HepG2 (cell line): Measurements from ENCODE around the gene IL6R. TPM values are rescaled to one million over a fixed set of nuclear protein-coding genes. Genes with fewer than 3 reads are reported as not detected.

ENCODE experiments used
- ATAC-seq: fragments of 200-7000 bp; cut with Tn5 transposase; 3 replicates; pipeline ENCODE4 v1.9.1; 2020; ENCODE audit warnings: mild to moderate bottlenecking, moderate library complexity
- BruUV-seq: library from RNA; stranded (reverse); fragments of 400-500 nt; replicated peaks from 2 replicates; lab custom pipeline; 2021; lab: Mats Ljungman, UMichigan
- CTCF ChIA-PET: fragments of 300-600 bp; formaldehyde crosslinking; extraction: SDS; loops from one replicate; lab custom pipeline; 2021; ENCODE audit warnings: low total read pairs, inconsistent platforms, low intra/inter-chr PET ratio; lab: Yijun Ruan, JAX
- POLR2A ChIA-PET: fragments of 350-600 bp; sonication (Branson Sonifier 250); formaldehyde crosslinking; loops from one replicate; lab custom pipeline; 2020; ENCODE audit warnings: antibody characterized with exemption, inconsistent platforms; lab: Yijun Ruan, JAX
- DNase-seq: peaks from one replicate; pipeline ENCODE4 v3.0.0-alpha.2; 2015; ENCODE audit warnings: low spot score
- FAIRE-seq: peaks from 3 replicates; lab custom pipeline; 2011; peaks lifted over from hg19 to GRCh38; lab: Jason Lieb, UNC
- H2AFZ ChIP-seq: one replicate; pipeline ENCODE4 v1.6.1; 2011; ENCODE audit warnings: low read length, inconsistent platforms
- H3K27ac ChIP-seq: fragments of 300-600 bp; 3 replicates; pipeline ENCODE4 v1.8.0; 2011; ENCODE audit warnings: mixed run types, mild to moderate bottlenecking, mixed read lengths, low read length, inconsistent platforms; ENCODE audit not compliant: insufficient read depth; ENCODE audit errors: extremely low read length
- H3K27me3 ChIP-seq, 2 experiments: fragments of 200-600 bp in 1 of 2; 2 replicates in 1 of 2; 3 replicates in 1 of 2; pipeline versions ENCODE4 v1.6.0 to v1.8.0; 2011; ENCODE audit warnings: low read length in 2 of 2, mild to moderate bottlenecking in 2 of 2, moderate library complexity in 2 of 2, inconsistent platforms in 1 of 2; ENCODE audit not compliant: insufficient read depth in 2 of 2, control insufficient read depth in 1 of 2
- H3K36me3 ChIP-seq, 2 experiments: fragments of 200-600 bp in 1 of 2; replicated peaks in 1 of 2; 2 replicates in 1 of 2; 3 replicates in 1 of 2; pipeline versions ENCODE4 v1.5.1 to v1.8.0; 2011; ENCODE audit warnings: low read length in 2 of 2, inconsistent platforms in 1 of 2; ENCODE audit not compliant: insufficient read depth in 2 of 2, control insufficient read depth in 1 of 2
- H3K4me1 ChIP-seq: 2 replicates; pipeline ENCODE4 v1.5.1; 2012; ENCODE audit warnings: low read length, inconsistent platforms; ENCODE audit not compliant: insufficient read depth
- H3K4me2 ChIP-seq: 2 replicates; pipeline ENCODE4 v1.6.0; 2011; ENCODE audit warnings: low read depth, low read length, inconsistent platforms
- H3K4me3 ChIP-seq, 3 experiments: fragments of 200-600 bp in 1 of 3; sonication (generic), shearing (Covaris generic) in 1 of 3; replicated peaks in 1 of 3; 2 replicates each; pipeline ENCODE4 v1.5.1; 2011 to 2016; ENCODE audit warnings: low read length in 3 of 3, inconsistent platforms in 2 of 3, low read depth in 2 of 3, mild to moderate bottlenecking in 2 of 3, control low read depth in 1 of 3, mixed read lengths in 1 of 3; ENCODE audit not compliant: insufficient read depth in 1 of 3
- H3K79me2 ChIP-seq: one replicate; pipeline ENCODE4 v1.6.1; 2011; ENCODE audit warnings: low read length, inconsistent platforms; ENCODE audit not compliant: insufficient read depth
- H3K9ac ChIP-seq: 2 replicates; pipeline ENCODE4 v1.6.0; 2011; ENCODE audit warnings: mild to moderate bottlenecking, low read depth, low read length, inconsistent platforms; ENCODE audit not compliant: insufficient read depth
- H3K9me3 ChIP-seq: 2 replicates; pipeline ENCODE4 v1.5.1; 2012; ENCODE audit warnings: mild to moderate bottlenecking, low read length
- H4K20me1 ChIP-seq: 2 replicates; pipeline ENCODE4 v1.6.0; 2011; ENCODE audit warnings: inconsistent platforms, mild to moderate bottlenecking, low read length, moderate library complexity; ENCODE audit not compliant: insufficient read depth
- E2F5 ChIP-seq: sonication (generic); formaldehyde crosslinking; conservative IDR thresholded peaks from 2 replicates; pipeline ENCODE4 v1.4.0; 2020; ENCODE audit warnings: missing genetic modification reagents
- GTF3A ChIP-seq: sonication (generic); formaldehyde crosslinking; conservative IDR thresholded peaks from 2 replicates; pipeline ENCODE4 v1.4.0; 2020; ENCODE audit warnings: mild to moderate bottlenecking, missing genetic modification reagents
- KAT7 ChIP-seq: IDR thresholded peaks from 2 replicates; pipeline ENCODE4 v1.6.1; 2018; ENCODE audit warnings: borderline replicate concordance, missing compliant biosample characterization
- MYC ChIP-seq: sonication (generic); formaldehyde crosslinking; IDR thresholded peaks from 2 replicates; pipeline ENCODE4 v1.9.0; 2021; ENCODE audit warnings: missing genetic modification reagents, borderline replicate concordance
- ZNF263 ChIP-seq: sonication (generic); formaldehyde crosslinking; IDR thresholded peaks from 2 replicates; pipeline ENCODE4 v1.4.0; 2020; ENCODE audit warnings: missing genetic modification reagents
- ZNF282 ChIP-seq: fragments of 450-650 bp; IDR thresholded peaks from 2 replicates; pipeline ENCODE4 v1.6.1; 2018; ENCODE audit not compliant: partially characterized antibody
- ZNF503 ChIP-seq: sonication (generic); formaldehyde crosslinking; IDR thresholded peaks from 2 replicates; pipeline ENCODE4 v1.4.0; 2020; ENCODE audit warnings: missing genetic modification reagents
- WGBS: methylation state at CpG from one replicate; pipeline ENCODE4 v1.1.6; 2017; ENCODE audit warnings: low lambda C conversion rate; 5-methylcytosine and 5-hydroxymethylcytosine counted together
- in situ Hi-C: cut with HindIII; loops from 2 replicates; pipeline ENCODE4 v1.10.0; 2017; ENCODE audit warnings: low pct_unique_long_range_greater_than_20kb; ENCODE audit not compliant: extremely low pct_ligation_motif_present
- intact Hi-C: fragments of 100-400 bp; cut with micrococcal nuclease; formaldehyde crosslinking; loops from one replicate; pipeline ENCODE4 v1.10.0; 2022; ENCODE audit not compliant: unreplicated experiment
- polyA plus RNA-seq, 8 experiments: library from polyadenylated mRNA; depleted of rRNA in 3 of 8; stranded (reverse) in 7 of 8; unstranded in 1 of 8; fragments of >200 nt; fragmentation: Illumina TruSeq in 4 of 8; extraction: Trizol in 4 of 8; gene quantifications; 2 replicates each; pipeline versions ENCODE4 v1.2.1 to v1.2.3, GENCODE V29; 2011 to 2016; ENCODE audit warnings: low read depth in 4 of 8, missing spikeins in 1 of 8, mixed read lengths in 1 of 8; ENCODE audit not compliant: insufficient read depth in 1 of 8
- total RNA-seq, 5 experiments: library from RNA; depleted of rRNA; stranded (reverse); fragments of >200 nt; fragmentation: Illumina TruSeq; extraction: Trizol; gene quantifications; 2 replicates each; pipeline ENCODE4 v1.2.3, GENCODE V29; 2016; ENCODE audit warnings: low read depth in 1 of 5
- TF ChIP-seq, protein P1 (sequence below): sonication (generic); formaldehyde crosslinking; IDR thresholded peaks from 2 replicates; pipeline ENCODE4 v1.4.0; 2020; ENCODE audit warnings: mild to moderate bottlenecking, missing genetic modification reagents

Gene IL6R
- total and polyA plus RNA-seq, 2 of the 13 experiments (the other 11 are each of a cell fraction or from before 2014, with no cell fraction given), result 5.0 to 24.5 TPM

- TF ChIP-seq ZNF503 (CRISPR knock-in tag) (no peak), GTF3A (CRISPR knock-in tag) (no peak), MYC (CRISPR knock-in tag) (no peak)
- TF ChIP-seq, protein P1, sequence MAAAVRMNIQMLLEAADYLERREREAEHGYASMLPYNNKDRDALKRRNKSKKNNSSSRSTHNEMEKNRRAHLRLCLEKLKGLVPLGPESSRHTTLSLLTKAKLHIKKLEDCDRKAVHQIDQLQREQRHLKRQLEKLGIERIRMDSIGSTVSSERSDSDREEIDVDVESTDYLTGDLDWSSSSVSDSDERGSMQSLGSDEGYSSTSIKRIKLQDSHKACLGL (CRISPR knock-in tag), result no peak
These were observed 6.5 kb upstream of the IL6R start (continued) for GRCh38 chr1:154398678-154399077.

DNA sequence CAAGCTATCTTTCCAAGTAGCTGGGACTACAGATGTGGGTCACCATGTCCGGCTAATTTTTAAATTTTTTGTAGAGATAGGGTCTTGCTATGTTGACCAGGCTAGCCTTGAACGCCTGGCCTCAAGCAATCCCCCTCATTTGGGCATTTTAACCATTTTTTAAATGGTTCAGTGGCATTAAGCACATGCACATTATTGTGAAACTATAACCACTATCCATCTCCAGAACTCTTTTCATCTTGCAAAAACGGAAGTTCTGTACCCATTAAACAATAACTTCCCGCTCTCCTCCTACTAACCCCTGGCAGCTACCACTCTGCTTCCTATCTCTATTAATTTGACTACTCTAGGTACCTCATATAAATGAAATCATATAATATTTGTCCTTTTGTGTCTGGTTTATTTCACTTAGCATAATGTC, 4.8 kb upstream of the IL6R start:
- WGBS, result 45% methylated on average over 4 of the region's 4 CpGs

More for the DNA sequence above, 4.8 kb upstream of the IL6R start:
- no TSS peak for BruUV-seq
- no peaks in the 10 kb centered on the region for H3K9me3 ChIP-seq
- H3K36me3 ChIP-seq, result no peaks in the 10 kb centered on the region
- no peak for TF ChIP-seq ZNF282
- no peak for TF ChIP-seq ZNF263 (CRISPR knock-in tag)
- no peak for TF ChIP-seq KAT7
- TF ChIP-seq E2F5, result no peak
- TF ChIP-seq, all 625 proteins: peak for 0
- Histone ChIP-seq H3K27me3 (peaks cover 0 to 14% of the 10 kb centered on the region in 2 experiments; a peak in 3 of 5 replicates), H3K4me1 (peaks cover 45% of the 10 kb centered on the region), H3K9ac (no peak overlapping the region), H3K27ac (no peak overlapping the region), H4K20me1 (no peaks in the 10 kb centered on the region), H3K4me3 (no peak overlapping the region), H3K79me2 (no peaks in the 10 kb centered on the region), H2AFZ (no peak overlapping the region), H3K4me2 (no peak overlapping the region)
- CTCF ChIA-PET, result no interaction called here
- FAIRE-seq (no peak), ATAC-seq (no peak), DNase-seq (no peak)
- in situ Hi-C loops, result no loop called here
- intact Hi-C loops, result loop anchor here (10.0 kb wide), 1 partner anchor 46 kb away; no protein-coding TSS in a partner anchor
- POLR2A ChIA-PET, result interaction anchor here (1.2 kb wide), 1 partner anchor 14 kb away, joined by 4 read pairs; no protein-coding TSS in a partner anchor
